Lower lobe of right lung (tissue), 1 donor: Measurements from ENCODE around the gene SHMT2. TPM values are rescaled to one million over a fixed set of nuclear protein-coding genes. Genes with fewer than 3 reads are reported as not detected.

Experiments used
- microRNA-seq: library from miRNA; unstranded; fragments of <30 nt; microRNA quantifications from one replicate; pipeline ENCODE4 v1.2.0, GENCODE V29; 2020; ENCODE audit warnings: borderline number of aligned reads
- total RNA-seq: library from RNA; stranded (reverse); fragmentation: NEBNext Ultra II Directional; extraction: Animal tissue kit (Norgen Biotek cat#: 25700); gene quantifications from one replicate; pipeline ENCODE4 v1.2.1, GENCODE V29; 2021
- donor health status: DM: no; HTN: yes; CAD: no; lungs with severe emphysema.

SHMT2 gene
- total RNA-seq, 1 donor from 2014 or later = 66.6 TPM

Small RNAs within 50 kb of the gene (microRNA-seq; reads per million reads assigned to microRNA genes)
- gene MIR1228 = 1.5 reads per million

Other genes with a start within 250 kb of the SHMT2 start
- 6.8 TPM for gene ZBTB39, start 223.2 kb upstream of the SHMT2 start, total RNA-seq
- not detected for gene TAC3, start 213.2 kb upstream of the SHMT2 start, total RNA-seq
- 2.9 TPM for gene MYO1A, start 179.6 kb upstream of the SHMT2 start, total RNA-seq
- 19.1 TPM for gene NEMP1, start 150.9 kb upstream of the SHMT2 start, total RNA-seq
- gene NAB2, start 140.6 kb upstream of the SHMT2 start, total RNA-seq = 28.9 TPM
- gene STAT6, start 118.3 kb upstream of the SHMT2 start, total RNA-seq = 269 TPM
- gene LRP1, start 101.2 kb upstream of the SHMT2 start, total RNA-seq = 404 TPM
- not detected for gene LRP1-AS, start 82.1 kb upstream of the SHMT2 start, total RNA-seq
- not detected for gene NXPH4, start 12.9 kb upstream of the SHMT2 start, total RNA-seq
- gene STAC3, start 21.5 kb downstream of the SHMT2 start, total RNA-seq = 8.7 TPM
- gene R3HDM2, start 201.3 kb downstream of the SHMT2 start, total RNA-seq = 79.3 TPM
- not detected for gene INHBC, start 205.1 kb downstream of the SHMT2 start, total RNA-seq
- not detected for gene INHBE, start 225.6 kb downstream of the SHMT2 start, total RNA-seq
- 0.21 TPM for gene GLI1, start 230.1 kb downstream of the SHMT2 start, total RNA-seq